NT2/D1 (cell line): Measurements from ENCODE around the gene GNG12.

Experiments
- SUZ12 ChIP-seq: IDR thresholded peaks from 2 replicates; pipeline ENCODE4 v1.6.1; 2011; ENCODE audit not compliant: insufficient read length, insufficient read depth; ENCODE audit errors: extremely low read depth
- YY1 ChIP-seq: IDR thresholded peaks from 2 replicates; pipeline ENCODE4 v1.6.1; 2011; ENCODE audit not compliant: insufficient read length, insufficient read depth
- ZNF274 ChIP-seq: IDR thresholded peaks from 2 replicates; pipeline ENCODE4 v1.6.1; 2011; ENCODE audit warnings: mild to moderate bottlenecking, low read depth, low read length

- TF ChIP-seq ZNF274 (no peak), SUZ12 (no peak), YY1 (no peak)
Measured at GRCh38 chr1:67748630-67749029, 84.6 kb downstream of the GNG12 start.
